T-helper 1 cell treated with Interleukin-12 subunit alpha and Interleukin-12 subunit beta and Interleukin-4 antibody, amounts not matched to agents 30 μg/mL and 1 μg/mL, for 36 hours (primary cell): ENCODE measurements around the gene DIAPH1.

Source experiments
- H3K27ac Mint-ChIP-seq: one replicate; pipeline ENCODE4 v1.8.0; 2021; ENCODE audit warnings: mild to moderate bottlenecking, mixed read lengths
- H3K27me3 Mint-ChIP-seq: one replicate; pipeline ENCODE4 v1.8.0; 2021; ENCODE audit warnings: low read depth, mixed read lengths
- H3K36me3 Mint-ChIP-seq: one replicate; pipeline ENCODE4 v1.8.0; 2021; ENCODE audit warnings: low read depth, mixed read lengths
- H3K4me1 Mint-ChIP-seq: one replicate; pipeline ENCODE4 v1.8.0; 2021; ENCODE audit warnings: low read depth, mixed read lengths
- H3K4me3 Mint-ChIP-seq: one replicate; pipeline ENCODE4 v1.8.0; 2021; ENCODE audit warnings: mild to moderate bottlenecking, moderate library complexity, mixed read lengths
- H3K9me3 Mint-ChIP-seq: one replicate; pipeline ENCODE4 v1.8.0; 2021; ENCODE audit warnings: mixed read lengths

DIAPH1 gene

DNA sequence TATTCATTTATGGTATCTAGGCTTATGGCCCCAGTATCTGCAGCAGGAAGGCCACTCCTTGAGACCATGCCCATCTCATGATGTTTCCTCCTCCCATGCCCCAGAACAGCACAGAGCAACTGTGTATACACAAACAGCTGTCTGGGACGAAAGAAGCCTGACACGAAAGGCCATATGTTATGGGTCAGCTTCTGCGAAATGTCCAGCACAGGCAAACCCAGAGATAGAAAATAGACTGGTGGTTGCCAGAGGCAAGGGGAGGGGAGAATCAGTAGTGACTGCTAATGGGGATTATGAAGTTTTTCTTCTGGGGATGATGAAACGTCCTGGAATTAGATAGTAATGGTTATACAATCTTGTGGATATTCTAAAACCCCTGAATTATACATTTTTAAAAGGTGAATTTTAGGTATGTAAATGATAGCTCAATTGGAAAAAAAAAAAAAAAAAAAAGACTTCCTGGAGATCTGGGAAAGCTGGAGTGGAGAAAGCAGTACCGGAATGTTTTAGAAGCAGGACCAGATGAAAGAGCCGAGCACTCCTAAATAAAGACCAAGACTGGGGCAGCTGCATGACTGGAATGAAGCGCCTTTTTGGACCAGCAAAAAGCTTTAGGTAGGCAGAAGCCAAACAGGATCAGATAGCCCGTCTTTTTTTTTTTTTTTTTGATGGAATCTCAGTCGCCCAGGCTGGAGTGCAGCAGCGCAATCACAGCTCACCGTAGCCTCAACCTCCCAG, 100.8 kb downstream of the DIAPH1 start:
- H3K9me3 Mint-ChIP-seq, result no peaks in the 10 kb centered on the region
- no peak overlapping the region for H3K4me3 Mint-ChIP-seq
- peaks cover 37% of the 10 kb centered on the region for H3K4me1 Mint-ChIP-seq
- H3K27me3 Mint-ChIP-seq, result no peaks in the 10 kb centered on the region
- H3K27ac Mint-ChIP-seq, result no peak overlapping the region
- H3K36me3 Mint-ChIP-seq, result peaks cover 58% of the 10 kb centered on the region

- Mint-ChIP-seq H3K9me3 (no peaks in the 10 kb centered on the region), H3K27me3 (no peaks in the 10 kb centered on the region), H3K4me3 (no peak overlapping the region), H3K27ac (peak overlapping the region; percentile 29), H3K4me1 (peaks cover 38% of the 10 kb centered on the region), H3K36me3 (peaks cover 58% of the 10 kb centered on the region)
Measured at GRCh38 chr5:141517312-141517711, 101.5 kb downstream of the DIAPH1 start.

- Mint-ChIP-seq H3K9me3 (no peaks in the 10 kb centered on the region), H3K4me1 (peaks cover 33% of the 10 kb centered on the region), H3K27me3 (no peaks in the 10 kb centered on the region), H3K36me3 (peaks cover 53% of the 10 kb centered on the region), H3K27ac (no peak overlapping the region), H3K4me3 (no peak overlapping the region)
Measured at GRCh38 chr5:141516672-141517025, 102.2 kb downstream of the DIAPH1 start.

- Mint-ChIP-seq H3K27me3 (no peaks in the 10 kb centered on the region), H3K4me3 (no peak overlapping the region), H3K9me3 (no peaks in the 10 kb centered on the region), H3K4me1 (peaks cover 29% of the 10 kb centered on the region), H3K27ac (no peak overlapping the region), H3K36me3 (peaks cover 49% of the 10 kb centered on the region)
Measured at GRCh38 chr5:141515946-141516671, 102.7 kb downstream of the DIAPH1 start.

DNA sequence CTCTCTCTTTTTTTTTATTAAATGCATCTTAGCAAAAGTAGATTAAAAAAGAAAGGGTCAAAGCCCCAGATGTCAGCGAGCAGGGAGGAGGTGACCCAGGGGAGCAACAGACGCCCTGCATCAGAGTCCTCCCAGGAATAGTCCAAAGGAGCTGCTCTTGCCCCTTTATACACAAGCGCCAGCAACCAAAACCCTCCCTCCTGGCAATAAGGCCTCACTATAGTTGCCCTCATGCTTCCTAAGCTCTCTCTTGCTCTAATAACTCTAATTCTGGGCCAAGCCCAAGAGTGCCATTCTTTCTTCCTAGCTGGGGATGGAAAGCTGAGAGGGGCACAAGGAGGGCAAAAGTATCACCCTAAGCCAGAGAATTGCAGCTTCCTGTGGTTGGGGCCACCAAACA, 103.7 kb downstream of the DIAPH1 start:
- Mint-ChIP-seq H3K36me3 (peaks cover 42% of the 10 kb centered on the region), H3K4me1 (peaks cover 26% of the 10 kb centered on the region), H3K27ac (peak overlapping the region; percentile 55), H3K9me3 (no peaks in the 10 kb centered on the region), H3K27me3 (no peaks in the 10 kb centered on the region), H3K4me3 (no peak overlapping the region)

DNA sequence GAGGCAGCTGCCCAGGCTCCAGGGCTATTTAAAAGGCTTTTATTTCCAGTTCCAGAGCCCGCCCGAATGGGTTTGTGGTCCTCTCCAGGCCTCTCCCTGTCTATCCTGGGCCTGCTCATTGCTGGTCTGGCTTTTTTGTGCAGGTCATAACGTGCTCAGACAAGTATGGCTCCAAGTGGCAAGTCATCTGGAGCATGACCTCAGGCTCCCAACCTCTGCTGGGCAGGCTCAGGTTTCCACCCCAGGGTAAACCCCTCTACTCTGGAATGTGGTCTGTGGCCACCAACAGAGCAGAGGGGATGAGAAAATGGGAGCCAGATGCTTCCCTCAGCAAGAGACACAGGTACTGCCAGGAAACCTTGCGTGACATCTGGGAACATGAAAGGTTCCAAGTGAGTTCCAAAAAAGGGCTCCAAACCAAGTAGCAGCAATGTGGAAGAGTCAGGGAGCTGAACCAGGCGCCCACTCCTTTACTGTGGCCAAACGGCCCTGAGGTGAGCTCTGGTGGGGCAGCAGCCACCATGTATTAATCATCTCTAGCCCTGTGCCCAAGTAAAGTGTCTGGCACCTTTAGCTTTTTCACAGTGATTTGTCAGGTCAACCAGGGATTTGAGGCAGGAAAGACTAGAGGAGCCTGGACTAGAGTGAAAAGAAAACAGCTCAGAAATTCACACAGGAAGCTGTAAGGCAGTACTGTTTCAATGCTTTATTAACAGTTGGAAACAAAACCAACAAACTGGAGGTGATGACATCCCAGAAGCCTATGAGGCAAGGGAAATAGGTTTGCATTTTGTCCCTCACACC, 104.3 kb downstream of the DIAPH1 start:
- no peak overlapping the region for H3K4me3 Mint-ChIP-seq

GRCh38 chr5:141513627-141514329, 105.0 kb downstream of the DIAPH1 start:
- peak overlapping the region; percentile 80 for H3K27ac Mint-ChIP-seq
- H3K27me3 Mint-ChIP-seq, result no peaks in the 10 kb centered on the region
- H3K4me3 Mint-ChIP-seq, result peak overlapping the region; percentile 87
- peaks cover 26% of the 10 kb centered on the region for H3K4me1 Mint-ChIP-seq
- no peaks in the 10 kb centered on the region for H3K9me3 Mint-ChIP-seq
- peaks cover 30% of the 10 kb centered on the region for H3K36me3 Mint-ChIP-seq

More for the DNA sequence above, 104.3 kb downstream of the DIAPH1 start:
- peak overlapping the region; percentile 39 for H3K27ac Mint-ChIP-seq
- H3K27me3 Mint-ChIP-seq, result no peaks in the 10 kb centered on the region
- peaks cover 26% of the 10 kb centered on the region for H3K4me1 Mint-ChIP-seq
- H3K9me3 Mint-ChIP-seq, result no peaks in the 10 kb centered on the region
- peaks cover 37% of the 10 kb centered on the region for H3K36me3 Mint-ChIP-seq

DNA sequence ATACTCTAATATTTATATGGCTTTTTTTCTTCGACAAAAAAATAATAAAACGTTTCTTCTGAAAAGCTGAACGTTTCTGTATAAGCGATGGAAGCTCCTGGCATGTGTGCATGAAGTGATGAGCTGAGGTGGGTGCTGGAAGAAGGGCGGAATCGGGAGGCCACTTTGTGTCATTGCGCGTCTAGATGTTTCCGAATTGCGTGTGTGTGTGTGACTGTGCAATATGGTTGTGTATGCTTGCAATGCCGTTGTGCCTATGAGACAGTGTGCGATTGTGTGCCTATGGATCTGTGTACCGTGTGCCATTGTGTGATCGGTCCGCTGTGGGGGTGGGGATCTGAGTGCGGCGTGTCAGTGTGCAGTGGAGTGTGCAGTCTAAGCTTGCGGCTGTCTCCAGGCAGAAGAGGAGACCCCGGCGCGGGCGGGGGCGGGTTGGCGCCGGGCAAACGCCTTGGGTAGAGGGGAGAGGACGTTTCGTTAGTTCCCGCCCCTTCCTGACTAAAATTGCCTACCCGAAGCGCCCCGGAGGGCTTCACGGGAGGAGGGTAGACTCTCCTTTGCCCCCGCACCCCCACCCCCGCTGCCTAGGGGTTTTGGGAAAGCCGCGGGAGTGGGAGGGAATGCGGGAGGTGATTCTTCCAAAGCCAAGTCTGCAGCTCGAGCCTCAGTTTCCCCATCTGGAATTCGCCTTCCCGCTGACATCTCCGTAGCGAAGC, 105.7 kb downstream of the DIAPH1 start:
- peak overlapping the region; percentile 87 for H3K4me3 Mint-ChIP-seq
- H3K4me1 Mint-ChIP-seq, result peaks cover 26% of the 10 kb centered on the region
- no peaks in the 10 kb centered on the region for H3K27me3 Mint-ChIP-seq
- no peaks in the 10 kb centered on the region for H3K9me3 Mint-ChIP-seq
- peak overlapping the region; percentile 80 for H3K27ac Mint-ChIP-seq
- H3K36me3 Mint-ChIP-seq, result peaks cover 26% of the 10 kb centered on the region

DNA sequence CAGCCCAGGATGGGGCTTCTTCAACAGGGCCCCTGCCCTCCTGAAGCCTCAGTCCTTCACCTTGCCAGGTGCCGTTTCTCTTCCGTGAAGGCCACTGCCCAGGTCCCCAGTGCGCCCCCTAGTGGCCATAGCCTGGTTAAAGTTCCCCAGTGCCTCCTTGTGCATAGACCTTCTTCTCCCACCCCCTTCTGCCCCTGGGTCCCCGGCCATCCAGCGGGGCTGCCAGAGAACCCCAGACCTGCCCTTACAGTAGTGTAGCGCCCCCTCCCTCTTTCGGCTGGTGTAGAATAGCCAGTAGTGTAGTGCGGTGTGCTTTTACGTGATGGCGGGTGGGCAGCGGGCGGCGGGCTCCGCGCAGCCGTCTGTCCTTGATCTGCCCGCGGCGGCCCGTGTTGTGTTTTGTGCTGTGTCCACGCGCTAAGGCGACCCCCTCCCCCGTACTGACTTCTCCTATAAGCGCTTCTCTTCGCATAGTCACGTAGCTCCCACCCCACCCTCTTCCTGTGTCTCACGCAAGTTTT, 106.3 kb downstream of the DIAPH1 start:
- Mint-ChIP-seq H3K9me3 (no peaks in the 10 kb centered on the region), H3K36me3 (peaks cover 21% of the 10 kb centered on the region), H3K4me3 (peak overlapping the region; percentile 87), H3K27ac (peak overlapping the region; percentile 80), H3K27me3 (no peaks in the 10 kb centered on the region), H3K4me1 (peaks cover 26% of the 10 kb centered on the region)

DNA sequence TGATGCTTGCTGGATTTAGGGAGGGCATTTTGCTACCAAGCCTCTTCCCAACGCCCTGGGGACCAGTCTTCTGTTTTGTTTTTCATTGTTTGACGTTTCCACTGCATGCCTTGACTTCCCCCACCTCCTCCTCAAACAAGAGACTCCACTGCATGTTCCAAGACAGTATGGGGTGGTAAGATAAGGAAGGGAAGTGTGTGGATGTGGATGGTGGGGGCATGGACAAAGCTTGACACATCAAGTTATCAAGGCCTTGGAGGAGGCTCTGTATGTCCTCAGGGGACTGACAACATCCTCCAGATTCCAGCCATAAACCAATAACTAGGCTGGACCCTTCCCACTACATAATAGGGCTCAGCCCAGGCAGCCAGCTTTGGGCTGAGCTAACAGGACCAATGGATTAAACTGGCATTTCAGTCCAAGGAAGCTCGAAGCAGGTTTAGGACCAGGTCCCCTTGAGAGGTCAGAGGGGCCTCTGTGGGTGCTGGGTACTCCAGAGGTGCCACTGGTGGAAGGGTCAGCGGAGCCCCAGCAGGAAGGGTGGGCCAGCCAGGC, 107.0 kb downstream of the DIAPH1 start:
- Mint-ChIP-seq H3K4me1 (peaks cover 26% of the 10 kb centered on the region), H3K9me3 (no peaks in the 10 kb centered on the region), H3K4me3 (peak overlapping the region; percentile 30), H3K27me3 (no peaks in the 10 kb centered on the region), H3K36me3 (peaks cover 18% of the 10 kb centered on the region), H3K27ac (peak overlapping the region; percentile 37)

DNA sequence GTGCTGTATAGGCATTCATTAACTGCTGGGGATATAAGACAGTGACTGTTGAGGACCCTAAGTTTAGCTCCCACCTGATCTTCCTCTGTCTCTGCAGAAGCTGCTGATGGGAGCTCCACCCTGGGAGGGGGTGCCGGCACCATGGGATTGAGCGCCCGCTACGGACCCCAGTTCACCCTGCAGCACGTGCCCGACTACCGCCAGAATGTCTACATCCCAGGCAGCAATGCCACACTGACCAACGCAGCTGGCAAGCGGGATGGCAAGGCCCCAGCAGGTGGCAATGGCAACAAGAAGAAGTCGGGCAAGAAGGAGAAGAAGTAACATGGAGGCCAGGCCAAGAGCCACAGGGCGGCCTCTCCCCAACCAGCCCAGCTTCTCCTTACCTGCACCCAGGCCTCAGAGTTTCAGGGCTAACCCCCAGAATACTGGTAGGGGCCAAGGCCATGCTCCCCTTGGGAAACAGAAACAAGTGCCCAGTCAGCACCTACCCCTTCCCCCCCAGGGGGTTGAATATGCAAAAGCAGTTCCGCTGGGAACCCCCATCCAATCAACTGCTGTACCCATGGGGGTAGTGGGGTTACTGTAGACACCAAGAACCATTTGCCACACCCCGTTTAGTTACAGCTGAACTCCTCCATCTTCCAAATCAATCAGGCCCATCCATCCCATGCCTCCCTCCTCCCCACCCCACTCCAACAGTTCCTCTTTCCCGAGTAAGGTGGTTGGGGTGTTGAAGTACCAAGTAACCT, 107.8 kb downstream of the DIAPH1 start:
- Mint-ChIP-seq H3K27me3 (no peaks in the 10 kb centered on the region), H3K4me3 (no peak overlapping the region), H3K9me3 (no peaks in the 10 kb centered on the region), H3K36me3 (peaks cover 11% of the 10 kb centered on the region), H3K4me1 (peaks cover 21% of the 10 kb centered on the region), H3K27ac (no peak overlapping the region)

DNA sequence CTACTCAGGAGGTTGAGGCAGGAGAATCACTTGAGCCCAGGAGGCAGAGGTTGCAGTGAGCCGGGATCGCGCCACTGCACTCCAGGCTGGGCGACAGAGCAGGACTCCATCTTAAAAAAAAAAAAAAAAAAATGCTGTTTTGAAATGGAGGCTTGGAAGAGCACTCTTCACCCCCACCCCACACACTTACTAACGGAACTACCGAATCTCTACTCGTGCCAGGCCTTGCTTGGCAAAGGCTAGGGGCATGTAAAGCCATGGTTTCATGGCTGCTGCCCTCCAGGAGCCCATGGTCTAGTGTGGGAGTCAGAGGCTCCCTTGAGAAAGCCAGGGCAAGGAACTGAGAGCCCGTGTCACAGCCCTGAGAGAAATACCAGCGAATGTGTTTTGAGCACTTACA, 108.6 kb downstream of the DIAPH1 start:
- Mint-ChIP-seq H3K27ac (no peak overlapping the region), H3K27me3 (no peaks in the 10 kb centered on the region), H3K4me3 (no peak overlapping the region), H3K36me3 (peaks cover 6% of the 10 kb centered on the region), H3K4me1 (peaks cover 18% of the 10 kb centered on the region), H3K9me3 (no peaks in the 10 kb centered on the region)
